Measurements from ENCODE around the gene NEK4. TPM values are rescaled to one million over a fixed set of nuclear protein-coding genes. Genes with fewer than 3 reads are reported as not detected.

NEK4 gene
- total RNA-seq, 4 donors from 2014 or later, result 36.7 to 65.6 (median 41.8) TPM

DNA sequence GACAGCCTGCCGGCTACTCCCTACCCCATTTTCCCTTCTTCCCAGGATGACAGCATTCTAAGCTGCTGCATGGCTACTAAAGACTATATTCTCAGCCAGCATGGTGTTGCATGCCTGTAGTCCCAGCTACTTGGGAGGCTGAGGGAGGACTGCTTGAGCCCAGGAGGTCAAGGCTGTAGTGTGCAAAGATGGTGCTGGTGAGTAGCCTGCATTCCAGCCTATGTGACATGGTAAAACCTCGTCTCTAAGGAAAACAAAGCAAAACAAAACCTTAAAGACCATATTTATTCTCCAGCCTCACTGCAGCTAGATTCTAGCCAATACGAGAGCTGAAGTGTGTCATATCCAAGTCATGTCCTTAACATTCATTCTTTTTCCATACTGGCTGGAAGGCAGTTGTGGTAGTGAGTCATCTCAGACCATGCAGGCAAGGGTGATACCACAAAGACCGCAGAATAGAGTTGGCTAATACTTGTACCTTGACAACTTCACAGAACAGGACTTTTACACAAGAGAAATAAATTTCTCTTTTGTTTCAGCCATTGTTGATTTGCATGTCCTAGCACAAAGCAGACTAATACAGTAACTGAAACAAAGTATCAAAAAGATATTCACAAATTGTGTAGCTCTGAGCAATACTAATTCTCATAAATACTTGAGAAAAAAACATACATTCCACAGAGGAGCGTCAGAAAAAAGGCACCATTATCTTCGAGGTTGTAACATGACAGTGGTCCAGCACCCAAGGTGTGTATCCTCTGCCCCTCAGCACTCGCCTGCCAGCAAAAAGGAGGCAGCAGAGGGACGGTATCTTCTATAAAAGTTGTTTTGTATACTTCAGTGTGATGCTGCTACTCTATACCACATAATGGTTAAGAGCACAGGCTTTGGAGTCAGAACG, 99.9 kb downstream of the NEK4 start:
- Histone ChIP-seq H3K36me3 (peaks cover 15 to 25% of the 10 kb centered on the region in 2 donors), H3K9me3 (no peaks in the 10 kb centered on the region), H3K4me1 (peaks cover 0 to 7% of the 10 kb centered on the region in 2 donors), H3K27me3 (no peaks in the 10 kb centered on the region), H3K4me3 (replicated peaks in 1 of 3) (no peak overlapping the region), H3K27ac (no peak overlapping the region)
- DNase-seq, result no peak
- TF ChIP-seq, protein P1, sequence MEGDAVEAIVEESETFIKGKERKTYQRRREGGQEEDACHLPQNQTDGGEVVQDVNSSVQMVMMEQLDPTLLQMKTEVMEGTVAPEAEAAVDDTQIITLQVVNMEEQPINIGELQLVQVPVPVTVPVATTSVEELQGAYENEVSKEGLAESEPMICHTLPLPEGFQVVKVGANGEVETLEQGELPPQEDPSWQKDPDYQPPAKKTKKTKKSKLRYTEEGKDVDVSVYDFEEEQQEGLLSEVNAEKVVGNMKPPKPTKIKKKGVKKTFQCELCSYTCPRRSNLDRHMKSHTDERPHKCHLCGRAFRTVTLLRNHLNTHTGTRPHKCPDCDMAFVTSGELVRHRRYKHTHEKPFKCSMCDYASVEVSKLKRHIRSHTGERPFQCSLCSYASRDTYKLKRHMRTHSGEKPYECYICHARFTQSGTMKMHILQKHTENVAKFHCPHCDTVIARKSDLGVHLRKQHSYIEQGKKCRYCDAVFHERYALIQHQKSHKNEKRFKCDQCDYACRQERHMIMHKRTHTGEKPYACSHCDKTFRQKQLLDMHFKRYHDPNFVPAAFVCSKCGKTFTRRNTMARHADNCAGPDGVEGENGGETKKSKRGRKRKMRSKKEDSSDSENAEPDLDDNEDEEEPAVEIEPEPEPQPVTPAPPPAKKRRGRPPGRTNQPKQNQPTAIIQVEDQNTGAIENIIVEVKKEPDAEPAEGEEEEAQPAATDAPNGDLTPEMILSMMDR (IDR thresholded peaks at IDR 0.05), result no peak
- TF ChIP-seq POLR2A (IDR thresholded peaks at IDR 0.05), result no peak
- intact Hi-C loops (cut with DNase I), result no loop called here
- 79 to 88% methylated on average over 9 of the region's 9 CpGs for WGBS, 2 donors

DNA sequence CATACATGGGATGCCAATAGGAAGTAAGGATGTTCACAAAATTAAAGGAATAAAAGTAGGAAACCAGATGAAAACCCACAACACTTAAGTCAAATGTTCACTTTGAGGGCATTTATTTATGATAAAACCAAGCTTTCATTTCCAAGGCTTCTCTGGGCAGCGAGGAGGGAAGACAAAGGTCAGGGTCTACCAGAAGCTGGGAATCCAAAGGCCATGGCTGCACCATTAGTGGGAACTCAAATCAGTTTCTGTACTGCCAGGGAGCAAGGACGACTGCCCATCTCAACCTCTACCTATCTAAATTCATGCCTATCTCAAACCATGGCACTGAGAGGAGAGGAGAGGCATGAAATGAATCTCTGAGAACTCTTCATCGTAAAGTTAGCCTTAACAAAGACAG, 107.6 kb downstream of the NEK4 start:
- no peak overlapping the region for H3K27ac ChIP-seq
- no peak for DNase-seq
- H3K36me3 ChIP-seq, result peaks cover 20 to 41% of the 10 kb centered on the region in 2 donors
- 93 to 95% methylated on average over 3 of the region's 3 CpGs for WGBS, 2 donors
- no peak for TF ChIP-seq POLR2A (IDR thresholded peaks at IDR 0.05)
- TF ChIP-seq, protein P1 (IDR thresholded peaks at IDR 0.05), result no peak
- intact Hi-C loops (cut with DNase I), result no loop called here
- H3K9me3 ChIP-seq, result no peaks in the 10 kb centered on the region
- no peaks in the 10 kb centered on the region for H3K27me3 ChIP-seq
- H3K4me1 ChIP-seq, result no peaks in the 10 kb centered on the region
- no peak overlapping the region for H3K4me3 ChIP-seq (replicated peaks in 1 of 3)

DNA sequence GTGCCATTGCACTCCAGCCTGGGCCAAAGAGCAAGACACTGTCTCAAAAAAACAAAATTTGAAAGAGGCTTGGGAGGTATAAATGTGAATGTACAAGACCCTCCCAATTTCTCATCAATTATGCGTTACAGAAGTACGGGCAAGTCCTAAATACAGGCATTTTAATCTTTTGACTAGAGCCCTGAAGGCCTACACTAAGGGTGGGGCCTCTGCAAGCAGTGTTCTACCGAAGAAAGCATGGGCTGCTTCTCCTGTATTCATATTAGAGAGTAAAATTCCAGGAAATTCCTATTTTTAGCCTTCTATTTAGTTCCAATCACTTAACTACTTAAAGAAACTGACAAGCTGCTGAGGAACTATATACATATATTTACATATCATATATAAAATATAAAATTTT, 110.7 kb downstream of the NEK4 start:
- no peak overlapping the region for H3K4me3 ChIP-seq (replicated peaks in 1 of 3)
- H3K27ac ChIP-seq, result no peak overlapping the region
- intact Hi-C loops (cut with DNase I), result no loop called here
- H3K9me3 ChIP-seq, result no peaks in the 10 kb centered on the region
- 79 to 90% methylated on average over 3 of the region's 3 CpGs for WGBS, 2 donors
- no peak for TF ChIP-seq POLR2A (IDR thresholded peaks at IDR 0.05)
- TF ChIP-seq, protein P1 (IDR thresholded peaks at IDR 0.05), result no peak
- peaks cover 41 to 58% of the 10 kb centered on the region in 2 donors for H3K36me3 ChIP-seq
- H3K4me1 ChIP-seq, result no peaks in the 10 kb centered on the region
- no peak for DNase-seq
- no peaks in the 10 kb centered on the region for H3K27me3 ChIP-seq

Small RNAs within 50 kb of the gene (small RNA-seq; reads per million reads assigned to genes)
- gene AC006254.2 (not detected), gene RF00569 (4,125 reads per million, percentile 99 among the genes with 10 or more reads in this experiment), gene RF01183 (not detected), gene SNORD19 (not detected), gene SNORD19B (not detected), gene SNORD69 (2,364 reads per million, percentile 99 among the genes with 10 or more reads in this experiment)

Other genes with a start within 250 kb of the NEK4 start
- gene NT5DC2, start 237.1 kb downstream of the NEK4 start, total RNA-seq, result 10 to 100 TPM; 40.5 to 55.1 (median 45.0) TPM
- 10 to 100 TPM in 2 of 4 donors, 1 to 10 TPM in 2; 4.8 to 34.3 (median 9.4) TPM for gene UQCC5, start 234.3 kb downstream of the NEK4 start, total RNA-seq
- 100 to 1,000 TPM; 111 to 165 (median 125) TPM for gene PBRM1, start 85.0 kb downstream of the NEK4 start, total RNA-seq
- gene GNL3, start 84.9 kb downstream of the NEK4 start, total RNA-seq, result 10 to 100 TPM; 39.2 to 68.4 (median 41.7) TPM
- 100 to 1,000 TPM in 3 of 4 donors, 10 to 100 TPM in 1; 97.8 to 145 (median 107) TPM for gene GLT8D1, start 65.1 kb downstream of the NEK4 start, total RNA-seq
- gene SPCS1, start 64.8 kb downstream of the NEK4 start, total RNA-seq, result 100 to 1,000 TPM; 134 to 263 (median 185) TPM
- not detected for gene ITIH1, start 6.7 kb upstream of the NEK4 start, total RNA-seq
- gene ITIH3, start 23.9 kb upstream of the NEK4 start, total RNA-seq, result 10 to 100 TPM in 1 of 4 donors, 1 to 10 TPM in 2, under 1 TPM in 1; 0.89 to 12.8 (median 1.4) TPM
- gene ITIH4, start 59.7 kb upstream of the NEK4 start, total RNA-seq, result 1 to 10 TPM; 3.9 to 8.6 (median 7.5) TPM
- gene MUSTN1, start 64.1 kb upstream of the NEK4 start, total RNA-seq, result 1 to 10 TPM; 4.0 to 7.0 (median 6.7) TPM
- gene STIMATE, start 126.6 kb upstream of the NEK4 start, total RNA-seq, result 10 to 100 TPM; 15.0 to 22.1 (median 18.7) TPM